ENCODE results near the gene TAGLN3. TPM values are rescaled to one million over a fixed set of nuclear protein-coding genes. Genes with fewer than 3 reads are reported as not detected.
A peak's percentile ranks its signal among the peaks of the same experiment; 100 is the strongest.

Gene TAGLN3
- total RNA-seq, 4 donors from 2014 or later = 0.65 TPM; not detected in 3

DNA sequence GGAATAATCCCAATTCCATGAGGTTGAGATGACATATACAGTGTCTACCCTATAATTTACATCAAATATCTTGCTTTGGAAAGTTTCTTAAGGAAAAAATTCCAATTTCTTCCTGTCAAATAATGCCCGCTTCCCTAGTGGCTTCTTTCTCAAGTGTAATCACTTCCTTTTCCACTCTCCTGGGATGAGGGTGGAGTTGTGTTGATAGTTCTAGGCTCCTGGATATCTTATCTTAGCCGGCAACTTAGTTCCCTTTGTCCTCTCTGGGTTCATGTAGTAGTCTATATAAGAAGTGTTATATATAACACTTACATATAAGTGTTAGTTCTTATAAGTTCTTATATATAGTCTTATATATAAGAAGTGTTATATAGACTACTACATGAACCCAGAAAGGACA lies 10.9 kb downstream of the TAGLN3 start:
- no peak for ATAC-seq (ENCODE audit: low FRiP score)
- no peak for TF ChIP-seq CTCF (IDR thresholded peaks at IDR 0.05)
- DNase-seq (ENCODE audit: low spot score) = no peak

GRCh38 chr3:112010636-112011035 lies 11.9 kb downstream of the TAGLN3 start:
- no peak for TF ChIP-seq CTCF (IDR thresholded peaks at IDR 0.05)
- DNase-seq (ENCODE audit: low spot score) (no peak), ATAC-seq (ENCODE audit: low FRiP score) (no peak)

- no peak for TF ChIP-seq CTCF (IDR thresholded peaks at IDR 0.05)
- ATAC-seq (ENCODE audit: low FRiP score) (no peak), DNase-seq (ENCODE audit: low spot score) (no peak)
These were observed 12.7 kb downstream of the TAGLN3 start for GRCh38 chr3:112011376-112011940.

GRCh38 chr3:112012205-112012992 lies 13.7 kb downstream of the TAGLN3 start:
- no peak for TF ChIP-seq CTCF (IDR thresholded peaks at IDR 0.05)
- no peak for ATAC-seq (ENCODE audit: low FRiP score)
- DNase-seq (ENCODE audit: low spot score) = no peak

GRCh38 chr3:112013058-112013783 lies 14.5 kb downstream of the TAGLN3 start:
- ATAC-seq (ENCODE audit: low FRiP score) (peak; percentile 84), DNase-seq (ENCODE audit: low spot score) (peak; percentile 26)
- no peak for TF ChIP-seq CTCF (IDR thresholded peaks at IDR 0.05)

- DNase-seq (ENCODE audit: low spot score) = no peak
- ATAC-seq (ENCODE audit: low FRiP score) = no peak
- no peak for TF ChIP-seq CTCF (IDR thresholded peaks at IDR 0.05)
These were observed 15.0 kb downstream of the TAGLN3 start for GRCh38 chr3:112013784-112014143.

Measured in omental fat pad (tissue), 4 donors.